GM10847 (cell line): ENCODE results near the gene C2orf76.

Experiments used
- POLR2A ChIP-seq: IDR thresholded peaks from 2 replicates; pipeline ENCODE4 v1.6.1; 2011; ENCODE audit not compliant: insufficient read length; ENCODE audit errors: extremely low read depth

The C2orf76 gene

DNA sequence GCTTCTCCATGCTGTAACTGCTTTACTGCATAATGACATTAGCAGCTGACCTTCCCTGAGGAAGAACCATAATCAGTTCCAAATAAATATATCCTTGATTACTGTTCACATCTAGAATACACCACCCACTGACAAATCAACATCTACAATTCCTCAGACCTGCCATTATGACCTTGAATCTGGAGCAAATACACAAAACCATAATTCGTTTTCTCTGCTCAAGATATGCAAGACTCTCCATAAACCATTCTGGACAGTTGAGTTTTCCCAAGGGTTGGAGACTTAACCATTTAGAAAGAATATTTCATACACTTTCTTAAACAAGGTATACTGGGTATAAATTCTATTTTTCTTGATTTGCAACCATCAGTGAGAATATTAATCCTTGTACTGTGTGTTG is 11.8 kb downstream of the C2orf76 start:
- TF ChIP-seq POLR2A, result no peak

DNA sequence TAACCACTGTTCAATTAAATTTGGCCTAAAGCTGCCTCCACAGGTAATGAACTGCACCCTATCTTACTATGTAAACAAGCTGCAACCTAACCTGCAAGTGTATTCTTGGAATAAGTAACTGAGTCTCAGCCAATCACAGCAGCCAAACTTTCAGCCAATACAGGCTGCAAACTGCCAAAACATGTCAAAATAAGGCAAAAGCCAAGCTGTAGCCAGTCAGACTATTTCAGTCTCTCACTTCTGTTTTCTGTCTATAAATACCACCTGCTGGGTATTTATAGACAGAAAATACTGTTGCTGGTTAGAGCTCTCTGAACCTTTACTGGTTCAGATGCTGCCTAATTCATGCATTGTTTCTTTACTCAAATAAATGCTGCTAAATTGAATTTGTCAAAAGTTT is 14.3 kb downstream of the C2orf76 start:
- no peak for TF ChIP-seq POLR2A

DNA sequence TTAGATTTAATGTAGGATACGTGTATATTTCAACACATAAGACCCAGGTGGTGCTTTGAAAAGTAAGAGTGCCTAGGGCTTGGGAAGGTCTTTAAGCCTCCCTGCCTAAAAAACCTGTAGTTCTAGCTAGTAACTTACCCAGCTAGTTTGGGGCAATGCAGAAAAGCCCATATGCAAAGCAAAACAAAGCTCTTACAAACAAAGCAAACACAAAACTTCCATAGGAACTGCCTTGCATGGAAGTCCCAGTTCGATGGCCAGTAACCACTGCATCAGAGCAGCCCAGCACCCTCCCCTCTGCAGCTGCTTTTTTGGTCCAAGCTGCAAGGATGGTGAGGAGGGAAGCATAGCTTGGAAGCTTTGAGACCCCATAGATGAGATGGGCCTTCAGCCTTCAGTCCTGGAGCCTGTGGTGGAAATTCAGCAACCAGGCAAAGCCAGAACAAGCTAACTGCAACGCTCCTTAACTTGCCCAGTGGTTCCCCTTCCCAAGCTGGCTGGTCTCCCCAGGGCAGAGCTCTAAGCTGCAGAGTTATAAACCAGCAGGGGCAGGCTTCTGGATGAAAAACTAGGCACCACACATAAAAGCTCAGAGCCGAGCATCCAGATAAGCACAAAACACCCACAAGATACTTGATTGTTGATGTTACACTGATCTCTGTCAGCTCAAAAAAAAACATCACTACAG is 16.2 kb downstream of the C2orf76 start:
- TF ChIP-seq POLR2A, result no peak

DNA sequence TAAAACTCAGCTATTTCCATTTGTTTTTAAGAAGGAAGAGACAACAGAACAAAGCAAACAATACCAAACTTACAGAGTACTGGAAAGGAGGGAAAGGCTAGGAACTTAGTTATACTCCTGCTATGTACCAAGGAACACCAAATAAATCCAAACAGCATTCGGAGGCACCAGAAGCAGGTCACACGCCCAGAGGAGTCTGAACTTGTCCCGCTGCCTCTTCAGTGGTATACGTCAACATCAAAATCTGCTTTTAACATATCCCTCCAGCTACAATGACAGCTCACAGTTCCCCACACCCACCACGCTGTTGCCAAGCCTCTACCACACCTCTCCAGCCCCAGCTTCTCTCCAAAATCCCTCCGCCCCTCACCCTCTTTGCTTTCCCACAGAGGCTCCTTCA is 17.3 kb downstream of the C2orf76 start:
- TF ChIP-seq POLR2A, result no peak

DNA sequence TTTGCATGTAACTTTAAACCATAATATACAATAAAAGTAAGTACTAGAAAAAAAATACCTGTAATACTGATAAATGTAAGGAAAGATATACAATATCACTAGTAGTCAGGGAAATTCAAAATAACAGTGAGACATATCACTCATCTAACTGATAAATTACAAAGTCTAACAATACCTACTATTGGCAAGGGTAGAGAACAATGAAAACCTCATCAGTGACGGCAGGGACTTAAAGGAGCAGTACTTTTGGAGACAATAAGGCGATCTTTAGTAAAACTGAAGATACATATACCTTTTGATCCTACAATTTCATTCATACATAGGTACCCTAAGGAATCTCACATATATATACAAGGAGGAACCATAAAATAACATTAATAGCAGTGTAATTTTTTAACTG is 24.9 kb downstream of the C2orf76 start:
- no peak for TF ChIP-seq POLR2A

DNA sequence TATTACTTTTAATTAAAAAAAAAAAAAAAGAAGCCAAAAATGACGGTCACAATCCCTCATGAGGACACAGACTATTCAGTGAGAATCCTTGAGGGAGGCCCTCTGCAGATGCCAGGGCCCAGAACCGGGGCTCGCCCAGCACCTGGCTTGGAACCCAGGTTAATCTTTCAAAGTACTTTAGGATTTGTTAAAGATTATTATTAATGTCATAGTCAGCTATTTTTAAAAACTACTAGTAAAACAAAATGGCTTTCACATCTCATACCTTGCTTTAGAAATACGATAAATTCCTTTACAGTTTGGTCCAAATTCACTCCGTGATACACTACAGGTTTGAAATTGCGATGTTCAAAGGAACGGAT is 27.1 kb downstream of the C2orf76 start:
- no peak for TF ChIP-seq POLR2A

DNA sequence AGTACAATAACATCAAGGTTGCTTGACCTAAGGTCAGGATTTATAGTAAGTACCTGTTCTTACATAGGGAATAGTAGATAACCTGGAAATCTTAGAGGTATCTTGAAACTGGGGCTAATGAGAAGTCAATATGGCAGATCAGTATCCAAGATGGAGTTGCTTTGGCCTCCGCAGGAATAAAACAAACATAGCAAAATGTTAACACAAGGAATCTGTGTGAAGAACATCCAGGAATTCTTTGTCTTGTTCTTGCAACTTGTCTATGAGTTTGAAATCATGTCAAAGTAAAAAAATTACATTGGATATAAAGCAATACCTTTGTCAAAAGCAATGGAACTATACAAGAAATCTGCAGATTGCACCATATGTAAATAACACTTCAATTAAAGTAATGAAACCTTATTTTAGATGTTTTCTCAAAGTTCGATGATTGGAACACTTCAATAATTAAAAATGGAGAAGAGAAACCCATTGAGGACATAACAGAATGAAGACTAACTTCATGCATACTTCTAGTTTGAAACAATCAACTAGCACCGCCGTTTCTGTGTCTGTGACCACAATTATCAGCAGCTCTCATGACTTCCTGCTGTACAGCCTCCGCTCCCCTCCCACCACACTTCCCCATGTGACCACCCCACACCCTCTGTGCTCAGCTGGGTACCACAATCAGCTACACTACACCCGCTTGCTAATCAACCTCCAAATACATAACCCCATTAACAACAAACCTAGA is 27.6 kb downstream of the C2orf76 start:
- no peak for TF ChIP-seq POLR2A

DNA sequence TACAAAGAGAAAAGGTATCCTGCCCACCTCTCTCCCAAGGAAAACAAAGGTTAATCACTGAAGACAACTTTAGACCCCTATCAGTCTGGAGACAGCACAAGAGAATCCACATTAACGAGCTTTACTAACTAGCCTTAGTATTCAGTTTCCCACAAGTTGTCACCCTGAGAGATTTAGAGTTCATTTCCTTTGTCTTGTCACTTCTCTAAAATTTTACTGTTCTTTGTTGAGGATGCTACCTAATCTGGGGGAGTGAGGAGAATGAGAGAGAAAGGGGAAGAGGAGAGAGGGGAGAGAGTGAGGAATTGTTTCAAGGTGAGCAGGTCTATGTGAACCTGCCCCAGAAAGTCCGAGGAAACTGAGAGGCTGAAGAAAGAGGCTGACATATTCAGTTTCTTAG is 28.4 kb downstream of the C2orf76 start:
- TF ChIP-seq POLR2A, result no peak

DNA sequence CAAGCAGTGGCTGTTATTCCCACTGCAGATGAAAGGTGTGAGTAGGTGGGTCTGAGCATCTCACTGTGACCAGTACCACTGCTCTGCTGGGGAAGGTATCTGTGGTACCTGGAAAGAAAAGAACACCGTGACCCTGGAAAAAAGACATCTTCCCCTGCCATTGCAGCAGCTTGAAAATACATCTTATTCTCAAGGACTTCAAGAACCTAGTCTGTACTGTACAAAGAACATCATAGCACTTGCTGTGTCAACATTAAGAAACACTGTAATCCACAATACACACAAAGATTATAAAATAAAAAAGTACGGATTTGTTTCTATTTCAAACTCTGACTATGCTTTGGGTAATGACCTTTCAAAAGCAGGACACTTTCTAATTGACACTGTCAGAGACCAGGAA is 28.9 kb downstream of the C2orf76 start:
- no peak for TF ChIP-seq POLR2A

DNA sequence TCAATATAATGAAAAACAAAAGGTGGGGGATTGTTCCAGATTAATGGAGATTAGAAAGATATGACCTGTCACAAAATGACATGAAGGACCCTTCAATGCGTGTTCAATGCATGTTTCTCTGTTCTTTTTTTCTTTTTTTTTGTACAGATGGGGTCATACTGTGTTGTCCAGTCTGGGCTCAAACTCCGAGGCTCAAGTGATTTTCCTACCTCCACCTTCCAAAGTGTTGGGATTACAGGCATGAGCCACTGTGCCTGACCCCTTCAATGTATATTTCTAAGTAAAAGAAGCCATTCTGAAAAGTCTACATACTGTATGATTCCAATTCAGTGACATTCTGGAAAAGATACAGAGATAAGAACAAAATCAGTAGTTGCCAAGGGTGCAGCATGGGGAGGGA is 32.8 kb downstream of the C2orf76 start:
- no peak for TF ChIP-seq POLR2A

DNA sequence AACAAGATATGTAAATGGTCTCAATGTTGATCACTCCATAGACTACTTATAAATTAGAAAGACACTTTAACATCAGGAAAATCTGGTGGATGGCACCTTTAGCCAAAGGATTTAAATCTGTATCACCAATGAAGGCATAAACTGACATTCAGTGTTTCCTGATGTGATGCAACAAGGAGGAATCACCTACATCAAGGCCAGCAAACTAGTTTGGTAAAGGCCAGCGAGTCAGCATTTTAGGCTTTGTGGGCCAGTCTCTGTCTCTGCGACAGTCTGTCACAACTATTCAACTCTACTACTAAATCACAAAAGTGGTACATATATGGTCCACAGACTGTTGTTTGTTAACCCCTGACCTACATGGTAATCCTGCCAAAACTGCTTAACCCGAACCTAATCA is 33.3 kb downstream of the C2orf76 start:
- TF ChIP-seq POLR2A, result no peak

DNA sequence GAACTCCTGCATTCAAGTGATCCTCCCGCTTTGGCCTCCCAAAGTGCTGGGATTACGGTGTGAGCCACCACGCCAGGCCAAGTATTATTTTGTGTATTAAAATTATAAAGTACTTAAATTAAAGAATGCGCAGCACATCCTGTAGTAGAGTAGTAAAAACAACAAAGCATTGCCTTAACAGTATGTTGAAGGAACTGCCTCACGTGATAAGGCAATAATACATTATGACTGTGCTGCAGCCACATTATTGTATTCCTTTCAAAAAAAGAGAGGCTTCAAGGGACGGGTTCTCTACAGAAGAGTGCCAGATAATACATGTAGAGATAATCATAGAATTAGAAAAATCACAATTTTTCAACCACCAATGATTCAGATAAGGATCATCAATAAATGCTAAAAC is 33.7 kb downstream of the C2orf76 start:
- TF ChIP-seq POLR2A, result no peak

DNA sequence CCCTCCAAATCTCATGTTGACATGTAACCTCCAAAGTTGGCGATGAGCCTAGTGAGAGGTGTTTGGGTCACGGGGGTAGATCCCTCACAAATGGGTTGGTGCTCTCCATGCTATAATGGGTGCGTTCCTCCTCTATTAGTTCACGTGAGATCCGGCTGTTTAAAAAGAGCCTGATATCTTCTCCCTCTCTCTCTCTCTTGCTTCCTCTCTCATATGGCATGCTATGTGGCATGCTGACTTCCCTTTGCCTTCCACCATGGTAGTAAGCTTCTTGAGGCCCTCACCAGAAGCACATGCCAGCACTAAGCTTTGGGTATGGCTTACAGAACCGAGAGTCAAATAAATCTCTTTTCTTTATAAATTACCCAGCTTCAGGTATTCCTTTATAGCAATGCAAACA is 39.2 kb downstream of the C2orf76 start:
- TF ChIP-seq POLR2A, result no peak

DNA sequence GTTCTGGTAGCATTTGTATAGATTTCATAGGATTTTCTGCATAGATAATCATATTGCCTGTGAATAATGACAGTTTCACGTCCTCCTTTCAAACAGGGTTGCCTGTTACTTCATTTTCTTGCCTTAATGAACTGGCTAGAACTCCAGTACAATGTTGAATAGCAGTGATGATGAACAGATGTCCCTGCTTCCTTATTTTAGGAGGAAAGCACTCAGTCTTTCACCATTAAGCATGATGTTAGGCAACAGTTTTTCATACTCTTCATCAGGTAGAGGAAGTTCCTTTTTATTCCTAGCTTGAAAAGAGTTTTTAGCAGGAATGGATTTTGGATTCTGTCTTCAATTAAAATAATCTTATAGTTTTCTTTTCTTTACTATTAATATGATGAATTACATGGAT is 39.7 kb downstream of the C2orf76 start:
- TF ChIP-seq POLR2A, result no peak

DNA sequence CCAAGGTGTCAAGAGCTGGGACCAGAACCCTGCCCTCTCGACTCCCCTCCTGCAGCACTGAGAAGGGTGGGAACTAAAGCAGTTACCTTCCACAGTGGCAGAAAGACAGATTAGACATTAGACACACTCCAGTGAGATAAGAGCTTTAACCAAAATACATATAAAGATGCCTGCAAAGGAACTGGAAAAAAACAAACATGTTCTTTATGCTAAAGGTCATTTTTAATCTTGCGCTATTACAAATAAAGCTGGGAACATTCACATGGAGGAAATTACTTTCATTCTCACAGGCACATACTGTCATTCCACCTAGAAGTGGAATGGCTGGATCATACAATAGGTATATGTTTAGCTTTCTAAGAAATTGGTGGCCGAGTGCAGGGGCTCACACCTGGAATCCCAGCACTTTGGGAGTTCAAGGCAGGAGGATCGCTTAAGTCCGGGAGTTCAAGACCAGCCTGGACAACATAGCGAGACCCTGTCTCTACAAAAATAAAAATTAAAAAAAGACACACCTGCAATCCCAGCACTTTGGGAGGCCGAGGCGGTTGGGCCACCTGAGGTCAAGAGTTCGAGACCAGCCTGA is 41.9 kb downstream of the C2orf76 start:
- TF ChIP-seq POLR2A, result no peak

DNA sequence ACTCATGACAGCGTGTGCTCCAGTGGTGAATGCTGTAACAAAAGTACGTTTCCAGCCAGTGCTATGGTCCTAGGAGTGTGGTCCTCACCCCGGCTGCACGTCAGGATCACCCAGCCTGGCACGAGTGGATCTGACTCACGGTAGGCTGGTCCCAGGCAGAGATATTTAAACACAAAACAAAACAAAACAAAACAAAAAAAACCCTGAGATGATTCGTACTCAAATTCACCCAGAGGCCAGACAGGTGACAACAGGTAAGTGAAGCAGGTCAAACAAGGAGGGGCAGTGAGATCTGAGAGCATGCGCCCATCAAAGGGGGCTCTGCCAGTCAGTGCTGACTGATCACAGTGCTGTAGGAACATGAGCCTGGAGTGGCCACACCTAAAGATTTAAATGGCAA is 43.2 kb downstream of the C2orf76 start:
- no peak for TF ChIP-seq POLR2A

DNA sequence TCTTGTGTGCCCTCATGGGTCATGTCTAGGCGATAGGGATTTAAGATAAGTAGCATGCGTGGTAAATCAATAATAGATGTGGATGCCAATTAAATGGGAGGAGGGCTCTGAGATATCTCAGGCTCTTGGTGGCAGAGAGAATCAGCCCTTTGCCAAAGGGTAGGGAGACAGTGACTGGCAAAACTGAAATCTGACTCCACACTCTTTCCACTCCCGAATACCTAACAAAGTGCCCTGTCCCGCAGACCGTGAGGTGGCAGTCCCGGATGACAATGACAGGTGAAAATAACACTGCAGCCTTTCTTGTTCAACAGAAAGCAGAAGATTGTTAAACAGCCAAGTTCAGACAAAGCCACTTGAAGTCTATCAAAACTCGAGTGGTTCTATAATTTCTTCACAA is 47.0 kb downstream of the C2orf76 start:
- no peak for TF ChIP-seq POLR2A
